GM12873 (cell line): Measurements from ENCODE around the gene TIMM13.

Experiments
- CTCF ChIP-seq: IDR thresholded peaks from 2 replicates; pipeline ENCODE4 v1.5.1; 2012; ENCODE audit warnings: low read depth, mild to moderate bottlenecking, moderate library complexity, low read length, control low read depth; ENCODE audit not compliant: insufficient read depth; ENCODE audit errors: missing control alignments

The TIMM13 gene

GRCh38 chr19:2455851-2456570 lies 28.6 kb upstream of the TIMM13 start:
- TF ChIP-seq CTCF, result no peak

GRCh38 chr19:2454962-2455850 lies 27.8 kb upstream of the TIMM13 start:
- no peak for TF ChIP-seq CTCF

GRCh38 chr19:2454199-2454961 lies 27.0 kb upstream of the TIMM13 start:
- TF ChIP-seq CTCF, result no peak

GRCh38 chr19:2453431-2454025 lies 26.1 kb upstream of the TIMM13 start:
- TF ChIP-seq CTCF, result no peak

- no peak for TF ChIP-seq CTCF
Measured at GRCh38 chr19:2451741-2452140, 24.4 kb upstream of the TIMM13 start.

- TF ChIP-seq CTCF, result no peak
Measured at GRCh38 chr19:2451138-2451537, 23.8 kb upstream of the TIMM13 start.
